SU-DHL-6 (cell line): ENCODE measurements around the gene MYO6.

ENCODE experiments used
- H2AFZ ChIP-seq: fragments of 200-600 bp; sonication (generic); 2 replicates; pipeline ENCODE4 v1.6.1; 2014; ENCODE audit warnings: low read depth, mild to moderate bottlenecking, moderate library complexity, mixed read lengths, antibody characterized with exemption, low read length; ENCODE audit not compliant: severe bottlenecking
- H3F3A ChIP-seq: fragments of 200-600 bp; shearing (Covaris generic); 2 replicates; pipeline ENCODE4 v1.6.0; 2016; ENCODE audit warnings: antibody characterized with exemption, mild to moderate bottlenecking; ENCODE audit not compliant: insufficient read depth
- H3K27ac ChIP-seq: fragments of 200-600 bp; sonication (generic); 2 replicates; pipeline ENCODE4 v1.5.1; 2016; ENCODE audit warnings: low read depth, mild to moderate bottlenecking, low read length, moderate library complexity, mixed read lengths
- H3K27me3 ChIP-seq: fragments of 200-600 bp; sonication (generic), shearing (Covaris generic); 2 replicates; pipeline ENCODE4 v1.6.0; 2014; ENCODE audit warnings: mild to moderate bottlenecking, low read length
- H3K36me3 ChIP-seq: fragments of 200-600 bp; sonication (generic); 2 replicates; pipeline ENCODE4 v1.6.1; 2014; ENCODE audit warnings: mild to moderate bottlenecking, low read length, mixed read lengths
- H3K4me2 ChIP-seq: fragments of 300-600, 200-600 bp; shearing (Covaris generic), sonication (generic); 2 replicates; pipeline ENCODE4 v1.6.0; 2014; ENCODE audit warnings: low read length, low read depth, mild to moderate bottlenecking; ENCODE audit not compliant: poor library complexity, severe bottlenecking
- H3K4me3 ChIP-seq: fragments of 200-600 bp; sonication (generic); 2 replicates; pipeline ENCODE4 v1.5.1; 2014; ENCODE audit warnings: antibody characterized with exemption, low read length, mild to moderate bottlenecking, mixed read lengths; ENCODE audit not compliant: insufficient read depth, poor library complexity, severe bottlenecking
- H3K79me2 ChIP-seq: fragments of 200-600 bp; sonication (generic); 2 replicates; pipeline ENCODE4 v1.6.1; 2014; ENCODE audit warnings: mild to moderate bottlenecking, low read length, moderate library complexity; ENCODE audit not compliant: insufficient read depth
- H3K9ac ChIP-seq: fragments of 200-600 bp; sonication (generic); 2 replicates; pipeline ENCODE4 v1.7.0; 2014; ENCODE audit warnings: mild to moderate bottlenecking, low read length
- H3K9me2 ChIP-seq: fragments of 200-600 bp; sonication (generic); replicated peaks from 2 replicates; pipeline ENCODE4 v1.6.1; 2014; ENCODE audit warnings: low read length; ENCODE audit not compliant: insufficient read depth
- H3K9me3 ChIP-seq: fragments of 200-600 bp; sonication (generic); 2 replicates; pipeline ENCODE4 v1.6.1; 2014; ENCODE audit warnings: low read length, mixed read lengths; ENCODE audit not compliant: insufficient read depth
- H4K20me1 ChIP-seq: fragments of 200-600 bp; sonication (generic); 2 replicates; pipeline ENCODE4 v1.6.1; 2014; ENCODE audit warnings: low read depth, mild to moderate bottlenecking, antibody characterized with exemption, low read length, moderate library complexity, mixed read lengths
- CTCF ChIP-seq: fragments of 200-600 bp; sonication (generic); IDR thresholded peaks from one replicate; pipeline ENCODE4 v1.5.1; 2017; ENCODE audit warnings: antibody characterized with exemption, mild to moderate bottlenecking, low read length, moderate library complexity; ENCODE audit not compliant: insufficient read depth, poor library complexity, severe bottlenecking
- EZH2phosphoT487 ChIP-seq: fragments of 200-600 bp; sonication (generic), shearing (Covaris generic); conservative IDR thresholded peaks from 2 replicates; pipeline ENCODE4 v1.6.1; 2018; ENCODE audit warnings: mild to moderate bottlenecking, antibody characterized with exemption, low read length, moderate library complexity, mixed read lengths

MYO6 gene

GRCh38 chr6:75906871-75907270 is 157.8 kb downstream of the MYO6 start:
- no peaks in the 10 kb centered on the region for H3K9me2 ChIP-seq
- H3K27me3 ChIP-seq, result no peaks in the 10 kb centered on the region
- H3K9ac ChIP-seq, result no peak overlapping the region
- H2AFZ ChIP-seq, result no peak overlapping the region
- H3K4me3 ChIP-seq, result no peak overlapping the region
- H3F3A ChIP-seq, result no peaks in the 10 kb centered on the region
- H3K36me3 ChIP-seq, result no peaks in the 10 kb centered on the region
- no peaks in the 10 kb centered on the region for H3K9me3 ChIP-seq
- no peak overlapping the region for H3K27ac ChIP-seq
- no peak overlapping the region for H3K4me2 ChIP-seq
- TF ChIP-seq EZH2phosphoT487 (no peak), CTCF (no peak)
- H3K79me2 ChIP-seq, result no peaks in the 10 kb centered on the region
- no peaks in the 10 kb centered on the region for H4K20me1 ChIP-seq

GRCh38 chr6:75907444-75907843 is 158.4 kb downstream of the MYO6 start:
- no peaks in the 10 kb centered on the region for H3F3A ChIP-seq
- H3K9ac ChIP-seq, result no peak overlapping the region
- H4K20me1 ChIP-seq, result no peaks in the 10 kb centered on the region
- H3K36me3 ChIP-seq, result no peaks in the 10 kb centered on the region
- H3K27me3 ChIP-seq, result no peaks in the 10 kb centered on the region
- H3K4me3 ChIP-seq, result no peak overlapping the region
- no peaks in the 10 kb centered on the region for H3K79me2 ChIP-seq
- H3K9me3 ChIP-seq, result no peaks in the 10 kb centered on the region
- no peak overlapping the region for H2AFZ ChIP-seq
- H3K4me2 ChIP-seq, result no peak overlapping the region
- H3K9me2 ChIP-seq, result no peaks in the 10 kb centered on the region
- no peak overlapping the region for H3K27ac ChIP-seq
- TF ChIP-seq EZH2phosphoT487, result no peak
- TF ChIP-seq CTCF, result no peak

- TF ChIP-seq CTCF, result no peak
- H3K9me2 ChIP-seq, result no peaks in the 10 kb centered on the region
- H3K9ac ChIP-seq, result no peak overlapping the region
- H3K4me2 ChIP-seq, result no peak overlapping the region
- no peaks in the 10 kb centered on the region for H3K9me3 ChIP-seq
- no peaks in the 10 kb centered on the region for H4K20me1 ChIP-seq
- no peak overlapping the region for H3K27ac ChIP-seq
- H3F3A ChIP-seq, result no peaks in the 10 kb centered on the region
- no peak overlapping the region for H2AFZ ChIP-seq
- no peaks in the 10 kb centered on the region for H3K79me2 ChIP-seq
- H3K36me3 ChIP-seq, result no peaks in the 10 kb centered on the region
- H3K27me3 ChIP-seq, result no peaks in the 10 kb centered on the region
- no peak overlapping the region for H3K4me3 ChIP-seq
These were observed 164.0 kb downstream of the MYO6 start for GRCh38 chr6:75913040-75913439.

- no peaks in the 10 kb centered on the region for H3K9me3 ChIP-seq
- H3K4me3 ChIP-seq, result no peak overlapping the region
These were observed 173.2 kb downstream of the MYO6 start for GRCh38 chr6:75922226-75922625.

More at GRCh38 chr6:75922226-75922625, 173.2 kb downstream of the MYO6 start:
- H2AFZ ChIP-seq, result no peak overlapping the region
- H3K27me3 ChIP-seq, result no peaks in the 10 kb centered on the region
- H3K27ac ChIP-seq, result no peak overlapping the region
- H3K9me2 ChIP-seq, result no peaks in the 10 kb centered on the region
- H4K20me1 ChIP-seq, result no peaks in the 10 kb centered on the region
- no peak overlapping the region for H3K4me2 ChIP-seq
- no peak overlapping the region for H3K9ac ChIP-seq
- H3K36me3 ChIP-seq, result no peaks in the 10 kb centered on the region
- no peaks in the 10 kb centered on the region for H3K79me2 ChIP-seq
- no peak for TF ChIP-seq EZH2phosphoT487
- TF ChIP-seq CTCF, result no peak
- H3F3A ChIP-seq, result no peaks in the 10 kb centered on the region
